Measurements from ENCODE around the gene ZNF273.

ZNF273 gene

DNA sequence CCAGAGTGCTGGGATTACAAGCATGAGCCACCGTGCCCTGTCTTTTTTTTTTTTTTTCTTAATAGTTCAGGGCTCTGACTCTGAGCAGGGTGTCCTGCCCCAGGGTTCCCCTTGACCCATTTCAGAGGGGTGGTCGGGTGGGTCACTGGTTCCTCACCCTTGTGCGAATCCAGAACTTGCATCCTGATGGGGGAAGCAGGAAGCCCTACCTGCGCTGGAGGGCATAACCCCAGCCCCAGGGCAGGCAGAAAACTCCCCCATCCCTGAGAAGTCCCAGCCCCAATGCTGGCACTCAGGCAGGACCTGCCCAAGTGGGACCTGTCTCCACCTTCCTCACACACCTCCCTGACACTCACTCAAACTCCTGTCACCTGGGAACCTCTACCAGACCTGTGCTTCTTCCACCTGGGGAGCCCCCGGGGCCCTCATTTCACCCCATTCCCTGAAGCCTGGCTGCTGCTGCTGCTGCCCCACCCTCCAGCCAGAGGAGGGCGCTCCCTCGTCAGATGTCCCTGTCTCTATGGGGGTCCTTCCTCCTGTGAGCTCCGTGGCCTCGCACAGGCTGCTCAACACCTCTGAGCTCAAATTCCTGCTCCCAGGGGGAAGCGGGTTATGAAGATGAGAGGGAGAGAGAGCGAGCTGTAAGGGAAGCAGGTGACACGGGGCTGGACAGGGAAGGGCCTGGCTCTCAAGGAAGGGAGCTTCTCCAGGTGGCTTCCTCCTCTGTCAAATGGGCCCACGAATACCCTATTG lies 15.1 kb upstream of the ZNF273 start:
- no peaks in the 10 kb centered on the region for H3K27me3 ChIP-seq (ENCODE audit: insufficient read depth, low read length, poor library complexity, severe bottlenecking)

DNA sequence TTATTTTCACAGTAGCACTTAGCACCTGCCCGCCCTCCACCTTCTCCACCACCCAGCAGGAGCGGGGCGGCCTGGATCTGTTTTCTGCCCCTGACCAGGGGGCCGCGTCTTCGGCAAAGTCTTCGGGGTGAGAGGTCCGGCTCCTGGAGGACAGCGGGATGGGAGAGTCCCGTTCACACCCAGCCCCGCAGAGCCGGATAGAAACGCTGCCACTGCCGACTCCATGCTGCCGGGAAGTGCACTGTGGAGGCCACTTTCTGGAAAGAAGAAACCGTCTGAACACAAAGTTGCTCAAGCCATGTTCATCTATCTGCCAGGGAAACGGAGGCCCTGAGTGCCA lies 14.5 kb upstream of the ZNF273 start:
- Histone ChIP-seq H3K9me3 (ENCODE audit: insufficient read depth, low read depth, low read length) (no peaks in the 10 kb centered on the region), H3K4me3 (ENCODE audit: low read length, poor library complexity, severe bottlenecking) (no peak overlapping the region), H3K4me2 (ENCODE audit: low read depth, low read length, poor library complexity, severe bottlenecking) (no peak overlapping the region), H3F3A (ENCODE audit: low read depth) (no peaks in the 10 kb centered on the region), H3K79me2 (ENCODE audit: insufficient read depth, low read length) (no peaks in the 10 kb centered on the region), H4K20me1 (ENCODE audit: insufficient read depth, low read length, poor library complexity, severe bottlenecking) (no peaks in the 10 kb centered on the region), H3K27me3 (ENCODE audit: insufficient read depth, low read length, poor library complexity, severe bottlenecking) (no peaks in the 10 kb centered on the region), H3K4me1 (ENCODE audit: insufficient read depth, low read length, poor library complexity, severe bottlenecking) (no peaks in the 10 kb centered on the region), H3K9me2 (replicated peaks; ENCODE audit: low read depth, low read length) (no peaks in the 10 kb centered on the region), H3K36me3 (ENCODE audit: insufficient read depth, low read length) (no peaks in the 10 kb centered on the region), H2AFZ (ENCODE audit: low read length) (no peak overlapping the region), H3K9ac (ENCODE audit: low read depth, low read length, poor library complexity, severe bottlenecking) (no peak overlapping the region)
- TF ChIP-seq EZH2phosphoT487 (IDR thresholded peaks at IDR 0.05; ENCODE audit: borderline replicate concordance): no peak
- TF ChIP-seq, protein P1, sequence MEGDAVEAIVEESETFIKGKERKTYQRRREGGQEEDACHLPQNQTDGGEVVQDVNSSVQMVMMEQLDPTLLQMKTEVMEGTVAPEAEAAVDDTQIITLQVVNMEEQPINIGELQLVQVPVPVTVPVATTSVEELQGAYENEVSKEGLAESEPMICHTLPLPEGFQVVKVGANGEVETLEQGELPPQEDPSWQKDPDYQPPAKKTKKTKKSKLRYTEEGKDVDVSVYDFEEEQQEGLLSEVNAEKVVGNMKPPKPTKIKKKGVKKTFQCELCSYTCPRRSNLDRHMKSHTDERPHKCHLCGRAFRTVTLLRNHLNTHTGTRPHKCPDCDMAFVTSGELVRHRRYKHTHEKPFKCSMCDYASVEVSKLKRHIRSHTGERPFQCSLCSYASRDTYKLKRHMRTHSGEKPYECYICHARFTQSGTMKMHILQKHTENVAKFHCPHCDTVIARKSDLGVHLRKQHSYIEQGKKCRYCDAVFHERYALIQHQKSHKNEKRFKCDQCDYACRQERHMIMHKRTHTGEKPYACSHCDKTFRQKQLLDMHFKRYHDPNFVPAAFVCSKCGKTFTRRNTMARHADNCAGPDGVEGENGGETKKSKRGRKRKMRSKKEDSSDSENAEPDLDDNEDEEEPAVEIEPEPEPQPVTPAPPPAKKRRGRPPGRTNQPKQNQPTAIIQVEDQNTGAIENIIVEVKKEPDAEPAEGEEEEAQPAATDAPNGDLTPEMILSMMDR (conservative IDR thresholded peaks at IDR 0.05; ENCODE audit: low read length): no peak

More for the DNA sequence above, 15.1 kb upstream of the ZNF273 start:
- Histone ChIP-seq H3K4me2 (ENCODE audit: low read depth, low read length, poor library complexity, severe bottlenecking) (no peak overlapping the region), H3K4me3 (ENCODE audit: low read length, poor library complexity, severe bottlenecking) (no peak overlapping the region), H3K79me2 (ENCODE audit: insufficient read depth, low read length) (no peaks in the 10 kb centered on the region), H3K36me3 (ENCODE audit: insufficient read depth, low read length) (no peaks in the 10 kb centered on the region), H3K9me2 (replicated peaks; ENCODE audit: low read depth, low read length) (no peaks in the 10 kb centered on the region), H3K4me1 (ENCODE audit: insufficient read depth, low read length, poor library complexity, severe bottlenecking) (no peaks in the 10 kb centered on the region), H3F3A (ENCODE audit: low read depth) (no peaks in the 10 kb centered on the region), H4K20me1 (ENCODE audit: insufficient read depth, low read length, poor library complexity, severe bottlenecking) (no peaks in the 10 kb centered on the region), H3K9ac (ENCODE audit: low read depth, low read length, poor library complexity, severe bottlenecking) (no peak overlapping the region), H3K9me3 (ENCODE audit: insufficient read depth, low read depth, low read length) (no peaks in the 10 kb centered on the region), H2AFZ (ENCODE audit: low read length) (peak overlapping the region; percentile 25; the same call in 1 of the 2 replicates)
- TF ChIP-seq EZH2phosphoT487 (IDR thresholded peaks at IDR 0.05; ENCODE audit: borderline replicate concordance): no peak
- TF ChIP-seq, protein P1 (conservative IDR thresholded peaks at IDR 0.05; ENCODE audit: low read length): peak; percentile 50

DNA sequence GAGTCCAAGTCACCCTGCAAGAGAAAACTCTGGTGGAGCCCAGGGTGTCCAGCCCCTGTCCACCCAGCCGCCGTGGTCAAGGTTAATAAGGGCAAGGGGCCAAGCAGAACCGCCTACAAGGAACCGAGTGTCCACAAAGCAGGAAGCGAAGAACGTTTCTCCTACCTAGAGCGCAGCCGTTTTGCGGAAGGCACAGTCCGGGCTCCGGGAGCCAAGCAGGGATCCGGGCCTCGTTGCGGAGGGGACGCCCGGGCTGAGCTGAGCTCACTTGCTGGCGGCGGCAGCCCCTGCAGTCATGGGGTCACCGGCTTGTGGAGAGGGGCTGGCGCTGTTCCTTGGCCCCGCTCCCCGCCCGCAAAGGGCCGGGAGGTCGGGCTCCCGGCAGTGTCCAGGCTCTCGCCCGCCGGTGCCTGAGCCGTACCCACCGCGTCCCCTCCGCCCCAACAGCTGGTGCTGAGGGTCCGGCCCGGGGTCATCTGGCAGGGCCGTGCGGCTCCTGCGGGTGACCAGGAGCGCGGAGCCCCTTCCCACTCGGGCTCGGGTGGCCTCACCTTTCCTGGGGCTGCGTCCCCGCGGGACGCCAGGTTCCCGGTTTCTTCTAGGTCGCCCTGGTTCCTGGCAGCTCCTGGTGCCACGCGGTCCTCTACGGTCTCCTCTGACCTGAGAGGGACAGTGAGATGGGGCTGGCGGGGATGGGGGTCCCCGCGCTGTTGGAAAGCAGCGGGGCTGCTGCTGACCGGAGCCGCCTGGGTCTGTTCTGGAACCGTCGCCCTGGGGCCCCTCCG lies 14.0 kb upstream of the ZNF273 start:
- H3K36me3 ChIP-seq (ENCODE audit: insufficient read depth, low read length): no peaks in the 10 kb centered on the region
- no peaks in the 10 kb centered on the region for H3F3A ChIP-seq (ENCODE audit: low read depth)
- H2AFZ ChIP-seq (ENCODE audit: low read length): no peak overlapping the region
- H3K79me2 ChIP-seq (ENCODE audit: insufficient read depth, low read length): no peaks in the 10 kb centered on the region
- no peak overlapping the region for H3K9ac ChIP-seq (ENCODE audit: low read depth, low read length, poor library complexity, severe bottlenecking)
- TF ChIP-seq, protein P1 (conservative IDR thresholded peaks at IDR 0.05; ENCODE audit: low read length): no peak
- no peak for TF ChIP-seq EZH2phosphoT487 (IDR thresholded peaks at IDR 0.05; ENCODE audit: borderline replicate concordance)
- no peaks in the 10 kb centered on the region for H3K9me3 ChIP-seq (ENCODE audit: insufficient read depth, low read depth, low read length)
- H3K27me3 ChIP-seq (ENCODE audit: insufficient read depth, low read length, poor library complexity, severe bottlenecking): no peaks in the 10 kb centered on the region
- no peak overlapping the region for H3K4me3 ChIP-seq (ENCODE audit: low read length, poor library complexity, severe bottlenecking)
- no peaks in the 10 kb centered on the region for H3K9me2 ChIP-seq (replicated peaks; ENCODE audit: low read depth, low read length)
- H3K4me1 ChIP-seq (ENCODE audit: insufficient read depth, low read length, poor library complexity, severe bottlenecking): no peaks in the 10 kb centered on the region
- H3K4me2 ChIP-seq (ENCODE audit: low read depth, low read length, poor library complexity, severe bottlenecking): no peak overlapping the region
- H4K20me1 ChIP-seq (ENCODE audit: insufficient read depth, low read length, poor library complexity, severe bottlenecking): no peaks in the 10 kb centered on the region

Data from Loucy (cell line).